Stimulated activated CD4-positive, alpha-beta T cell treated with anti-CD3 and anti-CD28 coated beads, Interleukin-2, amount 100 ng/mL, for 48 hours (primary cell): Measurements from ENCODE around the gene CD6.
A peak's percentile ranks its signal among the peaks of the same experiment; 100 is the strongest.
"Not testable (repeated sequence)": the region's sequence is repeated elsewhere in the genome, so short reads cannot be mapped to it uniquely, and the experiment has no call there.

Experiments used
- DNase-seq, 2 donors: peaks; one replicate each; pipeline ENCODE4 v3.0.0-alpha.2; 2020

Gene CD6

GRCh38 chr11:60954421-60954820 is 17.1 kb upstream of the CD6 start:
- no peak for DNase-seq

- no peak for DNase-seq
Measured at GRCh38 chr11:60955571-60955970, 15.9 kb upstream of the CD6 start.

- DNase-seq: no peak
Measured at GRCh38 chr11:60957188-60957587, 14.3 kb upstream of the CD6 start.

GRCh38 chr11:60959431-60959830 is 12.0 kb upstream of the CD6 start:
- no peak for DNase-seq

- no peak for DNase-seq
Measured at GRCh38 chr11:60960405-60960804, 11.1 kb upstream of the CD6 start.

- DNase-seq: no peak
Measured at GRCh38 chr11:60964801-60965200, 6.7 kb upstream of the CD6 start.

GRCh38 chr11:60966890-60967289 is 4.6 kb upstream of the CD6 start:
- no peak for DNase-seq

- DNase-seq: no peak
Measured at GRCh38 chr11:60968223-60968622, 3.3 kb upstream of the CD6 start.

GRCh38 chr11:60970369-60970774 is 1.1 kb upstream of the CD6 start:
- DNase-seq: peak; percentile 80 to 82

GRCh38 chr11:60970890-60971289 is 590 bp upstream of the CD6 start:
- no peak for DNase-seq

- DNase-seq: no peak
Measured at GRCh38 chr11:60972182-60973030, 926 bp downstream of the CD6 start.

GRCh38 chr11:60973699-60974098 is 2.2 kb downstream of the CD6 start:
- no peak for DNase-seq

GRCh38 chr11:60974316-60974715 is 2.8 kb downstream of the CD6 start:
- DNase-seq: not testable (repeated sequence)

GRCh38 chr11:60974726-60975125 is 3.2 kb downstream of the CD6 start:
- no peak for DNase-seq

GRCh38 chr11:60977224-60977623 is 5.7 kb downstream of the CD6 start:
- DNase-seq: no peak

- no peak for DNase-seq
Measured at GRCh38 chr11:60977836-60978235, 6.4 kb downstream of the CD6 start.

- peak; percentile 69 to 75 for DNase-seq
Measured at GRCh38 chr11:60978546-60979380, 7.3 kb downstream of the CD6 start.

- DNase-seq: no peak
Measured at GRCh38 chr11:60981515-60981914, 10.0 kb downstream of the CD6 start.

GRCh38 chr11:60982184-60982583 is 10.7 kb downstream of the CD6 start:
- no peak for DNase-seq

- no peak for DNase-seq
Measured at GRCh38 chr11:60984149-60984548, 12.7 kb downstream of the CD6 start.

- DNase-seq: no peak
Measured at GRCh38 chr11:60984636-60985035, 13.2 kb downstream of the CD6 start.

GRCh38 chr11:60985501-60985900 is 14.0 kb downstream of the CD6 start:
- no peak for DNase-seq

GRCh38 chr11:60985991-60986915 is 14.8 kb downstream of the CD6 start:
- peak; percentile 79 to 81 for DNase-seq
